Amniotic stem cell (primary cell): ENCODE results near the gene SRM.
"Not testable (repeated sequence)": the region's sequence is repeated elsewhere in the genome, so short reads cannot be mapped to it uniquely, and the experiment has no call there.

Experiments
- DNase-seq: peaks from one replicate; lab custom pipeline; 2025; lab: John Stamatoyannopoulos, UW

Gene SRM

DNA sequence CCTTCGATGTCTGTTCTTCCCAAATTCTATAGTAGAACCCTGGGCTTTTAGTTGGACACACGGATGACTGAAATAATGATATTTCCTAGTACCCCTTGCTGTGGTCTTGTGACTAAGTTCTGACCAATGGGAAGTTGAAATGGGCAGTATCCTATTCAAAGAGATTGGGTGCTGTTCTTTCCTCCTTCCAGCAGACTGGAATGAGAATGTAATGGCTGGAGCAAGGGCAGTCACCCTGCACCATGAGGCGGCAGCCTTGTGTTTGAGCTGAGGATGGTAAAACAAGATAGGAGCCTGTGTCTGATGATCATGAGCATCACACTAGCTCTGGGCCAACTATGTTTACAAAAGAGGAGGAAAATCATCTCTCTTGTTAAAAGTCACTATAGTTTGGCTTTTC is 5.1 kb upstream of the SRM start:
- DNase-seq: no peak

DNA sequence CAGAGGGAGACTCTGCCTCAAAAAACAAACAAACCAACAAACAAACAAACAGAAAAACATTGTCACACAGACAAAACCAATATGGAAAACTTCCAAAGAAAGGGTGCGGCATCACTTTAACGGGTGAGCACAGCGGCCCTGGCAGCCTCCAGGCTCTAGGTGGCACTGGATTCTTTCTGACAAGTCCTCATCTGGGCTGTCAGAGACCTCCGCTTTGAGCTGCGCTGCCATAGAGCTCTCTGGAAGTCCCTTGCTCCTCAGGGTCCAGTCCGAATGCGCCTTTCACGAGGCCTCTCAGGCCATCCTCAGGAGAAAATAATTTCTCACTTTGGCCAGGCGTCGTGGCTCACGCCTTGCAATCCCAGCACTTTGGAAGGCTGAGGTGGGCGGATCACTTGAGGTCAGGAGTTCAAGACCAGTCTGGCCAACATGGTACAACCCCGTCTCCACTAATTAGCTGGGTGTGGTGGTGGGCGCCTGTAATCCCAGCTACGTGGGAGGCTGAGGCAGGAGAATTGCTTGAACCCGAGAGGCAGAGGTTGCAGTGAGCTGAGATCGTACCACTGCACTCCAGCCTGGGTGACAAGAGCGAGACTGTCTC is 4.2 kb upstream of the SRM start:
- not testable (repeated sequence) for DNase-seq

DNA sequence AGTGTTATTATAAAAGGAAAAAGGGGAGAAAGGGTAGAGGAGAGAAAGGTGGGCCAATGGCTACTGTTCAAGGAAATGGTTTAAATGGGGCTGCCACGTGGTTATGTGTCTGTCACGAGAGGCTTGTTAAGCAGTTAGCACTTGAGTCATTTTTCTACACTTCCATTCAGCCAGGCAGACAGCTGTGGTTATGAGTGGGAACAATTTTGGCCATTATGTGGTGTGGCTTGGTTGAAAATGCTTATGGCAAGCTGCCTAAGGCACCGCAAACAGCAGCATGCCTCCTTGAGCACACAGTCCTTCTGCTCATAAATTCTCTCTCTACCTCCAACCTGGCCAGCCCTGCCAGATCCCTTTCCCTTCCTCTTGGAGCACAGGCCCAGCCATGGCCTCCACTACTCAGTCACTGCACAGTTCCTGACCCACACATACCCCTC is 3.2 kb upstream of the SRM start:
- DNase-seq: no peak

DNA sequence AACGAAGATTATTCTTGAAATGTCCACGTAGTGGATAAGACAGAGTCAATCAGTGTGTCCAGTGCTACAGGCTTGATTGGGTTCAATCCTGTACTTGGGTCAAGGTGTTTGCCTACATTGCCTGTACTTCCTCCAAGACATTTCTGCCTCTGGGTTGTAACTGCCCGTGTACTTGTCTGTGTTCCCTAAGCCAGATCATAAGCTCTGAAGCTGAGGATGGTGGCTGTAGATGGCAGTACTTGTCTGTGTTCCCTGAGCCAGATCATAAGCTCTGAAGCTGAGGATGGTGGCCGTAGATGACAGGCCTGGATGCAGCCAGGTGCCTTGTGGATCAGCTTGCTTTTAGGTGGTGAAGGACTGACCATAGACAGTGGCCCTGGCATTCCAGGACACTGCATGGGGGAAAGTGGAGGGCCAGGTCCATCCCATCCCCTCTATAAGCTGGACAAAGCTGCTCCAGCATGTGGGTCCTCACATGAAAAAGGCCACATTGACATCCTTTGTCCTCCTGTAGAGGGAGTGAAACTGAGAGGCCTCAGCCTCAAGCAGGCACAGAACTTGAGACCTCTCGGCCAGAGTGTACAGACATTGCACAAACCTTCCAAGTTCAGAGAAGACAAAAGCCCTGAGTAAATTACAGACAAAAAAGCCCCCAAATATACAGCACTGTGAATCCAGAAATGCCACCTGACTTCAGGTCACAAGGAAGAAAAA is 2.0 kb upstream of the SRM start:
- DNase-seq: no peak

DNA sequence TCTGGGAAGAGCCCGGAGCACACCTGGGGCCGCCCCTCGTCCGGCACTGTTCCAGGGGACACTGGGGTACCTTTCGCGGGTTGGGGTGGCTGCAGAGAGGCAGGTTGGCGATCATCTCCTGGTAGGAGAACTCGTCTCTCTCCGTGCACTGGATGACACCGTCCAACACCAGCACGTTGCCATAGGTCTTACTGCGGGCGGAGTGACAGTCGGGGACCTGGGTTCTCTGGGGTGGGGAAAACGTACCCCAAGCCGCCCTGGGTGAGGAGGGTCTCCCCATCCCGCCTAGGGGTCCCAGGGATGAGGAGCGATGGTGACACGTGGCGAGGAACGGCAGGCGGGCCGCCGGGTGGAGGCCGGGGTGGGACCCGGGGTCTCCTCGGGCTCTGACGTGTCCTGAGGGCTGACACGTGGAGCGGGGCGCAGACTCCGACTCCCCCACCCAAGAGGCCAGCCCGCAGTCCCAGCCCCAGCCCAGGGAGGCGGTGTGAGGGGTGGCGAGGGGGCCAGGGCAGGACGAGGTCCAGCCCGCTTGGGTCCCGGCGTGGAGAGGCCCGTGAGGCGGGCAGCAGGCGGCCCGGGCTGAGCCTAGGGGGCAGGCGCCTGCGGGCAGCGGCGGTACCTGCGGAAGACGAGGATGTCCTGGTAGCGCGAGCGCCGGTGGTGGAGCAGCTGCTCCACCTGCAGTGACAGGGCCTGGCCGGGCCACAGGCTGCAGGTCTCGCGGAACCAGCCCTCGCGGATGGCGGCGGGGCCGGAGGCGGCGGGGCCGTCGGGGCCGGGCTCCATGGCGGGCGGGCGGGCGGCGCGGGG is 457 bp downstream of the SRM start:
- DNase-seq: no peak

DNA sequence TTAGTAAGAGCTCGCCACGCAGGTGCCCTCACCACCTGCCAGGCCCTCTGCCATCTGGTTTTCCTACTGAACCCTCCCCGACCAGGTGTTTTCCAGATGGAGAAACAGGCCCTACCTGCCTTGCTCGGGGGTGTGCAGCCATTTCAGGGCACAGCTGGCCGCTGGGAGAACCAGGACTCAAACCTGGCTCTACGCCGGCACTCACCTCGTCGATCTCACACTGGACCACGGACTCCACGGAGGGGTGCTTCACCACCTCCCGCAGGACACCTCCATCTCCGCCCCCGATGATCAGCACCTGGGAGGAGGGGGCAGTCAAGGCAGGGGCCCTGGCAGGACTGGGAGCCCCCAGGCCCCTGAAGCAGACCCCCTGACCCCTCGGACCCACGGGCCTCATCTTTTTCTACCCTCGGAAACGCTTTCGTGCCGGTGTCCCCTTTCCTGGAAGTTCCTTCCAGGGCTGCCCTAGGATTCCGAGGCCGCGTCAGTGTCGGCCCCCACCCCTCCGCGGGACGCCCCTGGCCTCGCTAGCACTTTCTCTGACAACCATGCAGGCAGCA is 1.1 kb downstream of the SRM start:
- DNase-seq: no peak

DNA sequence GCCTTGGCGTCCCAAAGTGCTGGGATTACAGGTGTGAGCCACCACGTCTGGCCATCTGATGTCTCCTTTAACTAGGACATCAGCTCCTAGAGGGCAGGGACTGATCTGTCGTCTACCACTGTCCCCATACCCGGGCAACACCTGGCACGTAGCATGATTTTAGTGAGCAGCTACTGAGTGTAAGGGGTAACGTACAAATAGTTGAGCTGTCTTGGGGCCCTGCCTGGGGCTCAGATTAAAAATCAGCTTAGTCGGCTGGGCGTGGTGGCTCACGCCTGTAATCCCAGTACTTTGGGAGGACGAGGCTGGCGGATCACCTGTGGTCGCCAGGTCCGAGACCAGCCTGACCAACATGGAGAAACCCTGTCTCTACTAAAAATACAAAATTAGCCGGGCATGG is 1.8 kb downstream of the SRM start:
- DNase-seq: no peak

DNA sequence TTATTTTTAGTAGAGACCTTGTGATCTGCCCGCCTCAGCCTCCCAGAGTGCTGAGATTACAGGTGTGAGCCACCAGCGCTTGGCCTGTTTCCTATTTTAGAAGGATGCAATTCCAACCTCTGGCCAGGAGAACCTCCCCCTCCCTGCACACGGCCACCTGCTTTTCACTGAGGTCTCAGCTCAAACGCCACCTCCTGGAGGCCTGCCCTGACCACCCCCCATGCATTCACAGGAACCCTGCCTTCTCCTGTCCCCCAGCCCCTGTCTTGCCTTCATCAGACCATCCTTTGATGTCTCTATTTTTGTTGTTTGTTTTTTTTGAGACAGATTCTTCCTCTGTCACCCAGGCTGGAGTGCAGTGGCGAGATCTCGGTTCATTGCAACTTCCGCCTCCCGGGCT is 2.3 kb downstream of the SRM start:
- DNase-seq: no peak

DNA sequence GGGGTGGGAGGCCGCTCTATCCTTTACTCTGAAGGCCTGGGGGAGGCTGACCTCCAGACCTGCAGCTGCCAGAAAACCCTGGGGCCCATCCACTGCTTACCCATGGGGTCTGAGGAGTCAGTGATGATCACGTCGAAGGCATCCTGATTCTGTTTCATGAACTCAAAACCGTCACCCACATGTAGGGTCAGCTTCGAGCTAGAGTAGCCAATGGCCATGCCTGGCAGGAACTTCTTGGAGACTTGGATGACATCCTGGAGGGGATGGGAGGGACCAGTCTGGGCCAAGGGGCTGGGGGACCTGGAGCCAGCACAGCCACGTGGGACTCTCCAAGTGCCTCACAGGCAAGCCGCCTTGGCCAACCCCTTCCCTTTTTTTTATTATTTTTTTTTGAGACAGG is 3.3 kb downstream of the SRM start:
- no peak for DNase-seq

DNA sequence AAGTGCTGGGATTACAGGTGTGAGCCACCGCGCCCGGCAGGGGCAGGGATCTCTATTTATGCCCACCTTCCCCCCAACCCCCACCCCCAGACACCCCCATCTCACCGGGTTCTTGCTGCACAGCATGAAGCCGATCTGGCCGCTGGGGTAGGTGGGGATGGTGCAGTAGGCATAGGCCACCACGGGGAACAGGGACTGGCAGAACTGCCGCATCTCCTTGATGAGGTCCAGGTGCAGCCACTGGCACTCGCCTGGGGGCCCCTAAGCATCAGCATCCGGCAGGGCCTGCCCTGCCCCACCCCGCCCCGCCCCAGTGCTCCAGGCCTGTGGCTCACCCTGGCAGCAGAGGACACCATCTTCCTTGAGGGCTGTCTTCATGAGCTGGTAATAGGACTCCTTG is 4.1 kb downstream of the SRM start:
- DNase-seq: no peak

DNA sequence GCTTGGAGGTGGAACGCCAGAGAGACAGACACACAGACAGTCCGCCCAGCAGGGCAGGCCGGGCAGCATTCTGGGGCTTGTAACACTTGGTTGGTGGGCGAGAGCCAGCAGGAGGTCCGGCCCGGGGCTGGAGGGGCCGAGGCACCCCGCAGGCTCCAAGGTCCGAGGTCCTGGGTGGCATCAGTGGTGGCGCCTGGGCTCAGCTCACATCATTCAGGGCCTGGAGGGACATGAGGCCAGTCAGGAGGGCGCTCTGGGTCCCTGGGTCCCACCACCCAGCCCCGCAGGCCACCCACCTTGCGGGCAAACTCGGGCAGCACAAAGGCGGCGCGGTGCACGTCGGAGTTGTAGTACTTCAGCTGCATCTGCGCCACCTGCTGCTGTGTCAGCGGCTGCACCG is 5.2 kb downstream of the SRM start:
- no peak for DNase-seq

DNA sequence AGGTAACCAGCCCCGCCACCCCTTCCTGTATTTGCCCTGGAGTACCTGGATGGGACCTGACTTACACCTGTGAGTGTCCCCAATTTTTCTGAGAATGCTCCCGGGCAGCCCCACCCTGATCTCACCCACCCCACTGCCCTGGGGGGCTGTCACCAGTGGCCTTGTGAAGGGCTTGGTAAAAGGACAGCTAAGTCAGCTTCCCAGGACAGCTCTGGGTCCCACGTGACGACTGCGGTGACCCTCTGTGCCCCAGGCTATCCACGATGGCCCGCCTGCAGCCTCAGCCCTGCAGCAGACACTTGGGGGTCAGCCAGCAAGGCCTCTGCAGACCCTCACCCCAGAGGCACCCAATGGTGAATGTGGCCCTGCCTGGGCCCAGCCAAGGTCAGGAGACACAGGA is 5.6 kb downstream of the SRM start:
- DNase-seq: no peak

DNA sequence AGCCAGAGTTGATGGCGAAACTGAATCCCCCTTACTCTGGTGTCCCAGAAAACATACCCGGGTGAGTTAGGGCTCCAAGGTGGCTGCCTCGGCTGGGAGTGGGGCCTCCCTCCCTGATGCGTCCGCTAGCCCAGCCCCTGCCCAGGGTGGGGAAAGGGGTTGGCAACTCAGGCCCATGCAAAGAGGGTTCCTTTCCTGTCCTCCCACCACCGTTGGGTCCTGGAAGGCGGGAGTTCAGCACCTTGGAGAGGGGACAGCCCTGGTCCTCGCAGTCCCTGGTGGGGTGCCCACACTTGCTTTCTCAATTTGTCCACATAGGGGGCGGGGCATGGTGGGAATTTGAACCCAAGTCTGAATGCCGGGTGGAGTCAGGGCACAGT is 6.1 kb downstream of the SRM start:
- no peak for DNase-seq

DNA sequence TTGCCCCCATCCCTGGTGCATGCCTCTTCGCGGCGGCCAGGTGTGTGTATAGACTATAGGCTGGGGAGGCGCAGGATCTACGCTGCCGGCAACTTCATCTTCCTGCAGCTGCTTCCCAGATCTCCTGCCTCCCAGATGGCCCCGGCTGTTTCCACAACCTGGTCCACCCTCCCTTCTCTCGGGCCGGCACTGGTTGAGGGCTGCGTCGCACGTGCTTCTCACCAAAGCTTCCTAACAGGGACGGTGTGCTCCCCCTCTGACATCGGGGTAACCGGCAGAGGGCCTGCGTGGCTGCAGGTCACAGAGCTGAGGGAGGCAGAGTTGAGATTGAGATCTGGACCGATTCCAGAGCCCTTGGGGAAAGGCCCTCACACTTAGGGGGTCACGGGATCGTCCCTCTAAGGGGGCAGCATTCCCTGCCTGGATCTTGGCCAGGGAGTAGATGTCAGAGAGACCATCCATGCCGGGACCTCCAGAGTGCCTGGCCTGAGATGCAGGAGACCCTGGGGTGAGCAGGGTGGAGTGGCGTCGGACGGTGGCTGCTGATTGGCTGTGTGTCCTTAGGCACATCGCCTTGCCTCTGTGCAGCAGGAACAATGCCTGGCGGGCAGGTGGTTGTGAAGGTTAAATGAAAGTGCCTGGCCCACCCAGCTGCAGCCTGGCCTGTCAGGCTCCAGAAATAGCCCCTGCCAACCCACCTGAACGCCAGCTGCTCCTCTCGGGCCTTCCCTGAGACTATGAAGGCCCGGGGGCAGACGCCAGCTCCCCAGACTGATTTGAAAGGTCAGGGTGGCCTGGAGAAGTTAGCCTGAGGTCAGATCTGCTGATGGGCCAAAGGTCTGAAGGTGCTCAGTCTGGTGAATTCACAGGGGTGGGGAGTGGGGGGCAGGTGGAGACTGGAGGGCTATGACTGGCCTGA is 6.7 kb downstream of the SRM start:
- DNase-seq: no peak

DNA sequence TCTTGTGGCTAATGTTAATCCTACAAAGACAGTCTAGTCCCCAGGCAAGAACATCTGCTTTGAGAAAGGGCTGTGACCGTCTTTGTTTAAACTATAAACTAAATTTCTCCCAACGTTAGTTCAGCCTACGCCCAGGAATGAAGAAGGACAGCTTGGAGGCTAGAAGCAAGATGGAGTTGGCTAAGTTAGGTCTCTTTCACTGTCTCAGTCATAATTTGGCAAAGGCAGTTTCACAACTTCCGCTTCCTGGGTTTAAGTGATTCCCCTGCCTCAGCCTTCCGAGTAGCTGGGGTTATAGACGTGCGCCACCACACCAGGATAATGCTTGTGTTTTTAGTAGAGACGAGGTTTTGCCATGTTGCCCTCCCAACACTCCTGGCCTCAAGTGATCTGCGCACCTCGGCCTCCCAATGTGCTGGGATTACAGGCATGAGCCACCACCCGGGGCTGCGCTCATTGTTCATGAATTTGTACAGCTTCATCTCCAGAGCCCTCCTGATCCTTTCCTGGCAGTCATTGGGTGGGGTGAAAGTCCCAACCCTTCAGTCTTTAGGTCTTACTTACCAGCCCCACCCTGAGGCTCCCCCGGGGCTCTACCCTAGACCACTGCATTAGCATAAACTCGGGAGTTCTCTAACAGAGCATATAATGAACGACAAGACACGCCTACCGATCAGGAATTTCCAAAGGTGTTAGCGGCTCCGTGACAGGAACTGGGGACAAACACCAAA is 7.9 kb downstream of the SRM start:
- DNase-seq: no peak

DNA sequence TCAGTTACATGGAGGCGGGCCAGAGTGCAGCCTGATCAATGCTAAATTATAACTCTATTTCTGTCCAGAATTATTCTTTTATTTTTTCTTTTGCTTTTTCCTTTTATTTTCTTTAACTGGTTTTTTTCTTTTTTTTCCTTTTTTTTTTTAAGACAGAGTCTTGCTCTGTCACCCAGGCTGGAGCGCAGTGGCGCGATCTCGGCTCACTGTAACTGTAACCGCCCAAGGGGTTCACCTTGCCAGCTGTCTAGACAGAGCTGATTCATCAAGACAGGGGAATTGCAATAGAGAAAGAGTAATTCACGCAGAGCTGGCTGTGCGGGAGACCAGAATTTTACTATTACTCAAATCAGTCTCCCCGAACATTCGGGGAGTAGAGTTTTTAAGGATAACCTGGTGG is 8.7 kb downstream of the SRM start:
- not testable (repeated sequence) for DNase-seq

DNA sequence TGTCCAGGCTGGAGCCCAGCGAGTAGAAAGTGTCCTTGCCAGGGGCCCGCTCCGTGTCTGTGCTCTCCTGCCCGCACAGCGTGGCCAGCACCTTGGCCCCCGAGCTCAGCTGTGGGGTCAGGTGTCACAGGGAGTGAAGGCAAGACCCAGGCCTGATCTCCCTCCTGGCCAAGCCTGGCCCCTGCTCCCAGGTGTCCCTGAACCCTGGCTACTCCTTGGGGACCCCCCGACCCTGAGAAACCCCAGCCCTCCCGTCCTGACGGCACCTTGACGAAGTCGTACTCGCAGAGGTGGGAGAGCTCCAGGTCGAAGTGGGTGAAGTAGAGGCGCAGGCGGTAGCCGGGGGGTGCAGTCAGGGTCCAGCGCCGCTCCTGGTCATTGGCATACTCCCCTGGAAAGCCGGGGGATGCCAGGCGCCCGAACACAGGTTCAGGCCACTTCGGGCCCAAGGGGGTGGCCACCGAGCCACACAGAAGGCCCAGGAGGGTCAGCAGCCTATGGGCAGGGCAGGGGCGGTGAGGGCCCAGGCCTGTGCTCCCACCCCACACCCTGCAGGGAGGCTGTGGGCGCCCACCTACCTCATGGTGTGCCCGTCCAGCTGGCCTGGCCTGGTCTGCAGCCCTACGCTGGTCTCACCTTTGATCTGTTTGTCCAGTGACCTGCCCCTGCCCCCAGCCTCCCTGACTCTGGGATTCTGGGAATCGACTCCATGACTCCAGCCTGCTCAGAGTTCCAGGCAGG is 13.0 kb downstream of the SRM start, which contains the start of gene MASP2:
Gene MASP2 (minus strand): TSS at position 615 of the 741 bp plus-strand sequence. CDS start 32 bp downstream, at position 583.
- no peak for DNase-seq

DNA sequence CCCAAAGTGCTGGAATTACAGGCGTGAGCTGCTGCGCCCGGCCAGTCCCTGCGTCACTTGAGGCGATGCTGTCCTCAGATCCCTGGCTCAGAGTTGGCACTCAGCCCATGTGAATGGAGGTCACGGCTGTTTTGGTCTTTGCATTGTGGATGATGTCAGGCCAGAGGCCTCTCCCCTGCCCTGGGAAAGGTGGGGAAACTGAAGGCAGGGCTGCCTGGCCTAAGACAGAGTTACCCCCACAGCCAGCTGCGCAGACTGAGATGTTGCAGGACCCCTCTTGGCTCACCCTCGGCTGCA is 13.6 kb downstream of the SRM start:
- DNase-seq: no peak

DNA sequence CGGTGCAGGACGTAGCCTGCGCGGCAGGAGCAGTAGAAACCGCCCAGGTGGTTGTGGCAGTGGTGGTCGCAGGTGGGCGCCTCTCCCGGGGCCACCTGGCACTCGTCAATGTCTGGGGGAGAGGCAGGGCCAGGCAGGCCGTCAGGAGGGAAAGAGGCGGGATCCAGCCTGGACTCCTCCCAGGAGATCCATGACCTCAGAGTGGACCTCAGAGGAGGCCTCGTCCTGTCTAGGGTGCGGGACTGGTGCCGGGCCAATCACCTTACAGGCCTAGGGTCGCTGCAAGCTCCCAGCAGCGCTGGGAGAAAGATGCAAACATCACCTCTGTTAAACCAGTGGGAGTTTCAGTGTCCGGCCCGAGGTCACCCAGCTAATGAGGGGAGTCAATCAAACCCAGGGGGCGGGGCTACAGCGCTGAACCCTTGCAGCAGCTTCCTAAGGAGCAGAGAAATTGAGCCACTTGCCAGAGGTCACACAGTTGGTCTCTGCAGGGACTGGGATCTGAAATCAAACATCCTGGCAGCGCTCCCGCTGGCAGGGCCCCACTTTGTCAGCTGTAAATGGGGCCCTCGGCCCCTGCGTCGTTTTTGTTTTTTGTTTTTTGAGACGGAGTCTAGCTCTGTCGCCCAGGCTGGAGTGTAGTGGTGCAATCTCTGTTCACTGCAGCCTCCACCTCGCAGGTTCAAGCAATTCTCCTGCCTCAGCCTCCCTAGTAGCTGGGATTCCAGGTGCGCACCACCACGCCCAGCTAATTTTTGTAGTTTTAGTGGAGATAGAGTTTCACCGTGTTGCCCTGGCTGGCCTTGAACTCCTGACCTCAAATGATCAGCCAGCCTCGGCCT is 14.2 kb downstream of the SRM start:
- DNase-seq: no peak
